Mucosa of descending colon (tissue), 3 donors: ENCODE measurements around the gene GAS5. TPM values are rescaled to one million over a fixed set of nuclear protein-coding genes. Genes with fewer than 3 reads are reported as not detected.

ENCODE experiments used
- ATAC-seq: fragments of 200-7000 bp; cut with Tn5 transposase; one replicate; pipeline ENCODE4 v1.9.1; 2020; ENCODE audit warnings: mild to moderate bottlenecking, moderate library complexity
- DNase-seq, 3 donors: peaks; one replicate each; pipeline ENCODE4 v3.0.0-alpha.2; 2020
- H3K36me3 ChIP-seq: fragments of 200-600 bp; one replicate; pipeline ENCODE4 v1.8.0; 2021; ENCODE audit warnings: low read depth, mild to moderate bottlenecking
- H3K4me1 ChIP-seq: fragments of 200-600 bp; one replicate; pipeline ENCODE4 v1.8.0; 2021; ENCODE audit warnings: low read depth, mild to moderate bottlenecking
- H3K4me3 ChIP-seq: fragments of 200-600 bp; one replicate; pipeline ENCODE4 v1.8.0; 2021; ENCODE audit warnings: mild to moderate bottlenecking
- H3K9me3 ChIP-seq: fragments of 200-600 bp; one replicate; pipeline ENCODE4 v1.8.0; 2021; ENCODE audit warnings: mild to moderate bottlenecking
- CTCF ChIP-seq: fragments of 200-600 bp; IDR thresholded peaks from one replicate; pipeline ENCODE4 v1.8.0; 2022; ENCODE audit warnings: antibody characterized with exemption, mild to moderate bottlenecking
- intact Hi-C, 2 donors: fragments of 100-400 bp; cut with DNase I in 1 of 2; cut with micrococcal nuclease in 1 of 2; formaldehyde crosslinking; loops; one replicate each; pipeline versions ENCODE4 v1.11.0 to v1.11.1; 2022; cut with DNase I, micrococcal nuclease
- total RNA-seq, 3 donors: library from RNA; stranded (reverse); fragmentation: NEBNext Ultra II Directional in 2 of 3; extraction: Animal tissue kit (Norgen Biotek cat#: 25700) in 2 of 3; gene quantifications; one replicate each; pipeline versions ENCODE4 v1.2.1 to v1.2.4, GENCODE V29; 2021 to 2023
- donor health status: DM: no; HTN: no; CAD: no; lungs with moderate emphysema.
- donor health status: DM: no; HTN: no; CAD: no.
- donor health status: DM: no; HTN: yes; CAD: no.

The GAS5 gene
- total RNA-seq, 3 donors from 2014 or later: 207 to 252 (median 224) TPM

GRCh38 chr1:173869021-173869359 lies 1.2 kb upstream of the GAS5 start:
- DNase-seq: no peak
- Histone ChIP-seq H3K4me1 (peaks cover 12% of the 10 kb centered on the region), H3K9me3 (no peaks in the 10 kb centered on the region), H3K4me3 (peak overlapping the region; percentile 56), H3K36me3 (no peaks in the 10 kb centered on the region)
- peak; percentile 3 for ATAC-seq
- TF ChIP-seq CTCF: no peak
- intact Hi-C loops: no loop called here

GRCh38 chr1:173868266-173869020 lies 654 bp upstream of the GAS5 start, which contains the start of gene ZBTB37:
Gene ZBTB37 (plus strand): TSS chr1:173868380. CDS start chr1:173870226, 1,846 bp downstream.
- DNase-seq (peak; percentile 97 to 98 (median 98)), ATAC-seq (peak; percentile 88)
- Histone ChIP-seq H3K9me3 (no peaks in the 10 kb centered on the region), H3K36me3 (no peaks in the 10 kb centered on the region), H3K4me1 (peaks cover 12% of the 10 kb centered on the region), H3K4me3 (peak within 1 kb of the TSS; percentile 56)
- intact Hi-C loops: no loop called here
- TF ChIP-seq CTCF: no peak

GRCh38 chr1:173867141-173867752 lies 542 bp downstream of the GAS5 start:
- peak; percentile 0 for ATAC-seq
- no peak for TF ChIP-seq CTCF
- no peaks in the 10 kb centered on the region for H3K36me3 ChIP-seq
- peaks cover 12% of the 10 kb centered on the region for H3K4me1 ChIP-seq
- H3K9me3 ChIP-seq: no peaks in the 10 kb centered on the region
- H3K4me3 ChIP-seq: peak overlapping the region; percentile 56
- intact Hi-C loops: no loop called here
- DNase-seq: peak in 2 of 3 donors; percentile 49 to 53

- TF ChIP-seq CTCF: no peak
- intact Hi-C loops: no loop called here
- no peaks in the 10 kb centered on the region for H3K36me3 ChIP-seq
- DNase-seq (no peak), ATAC-seq (no peak)
- H3K4me3 ChIP-seq: peak overlapping the region; percentile 56
- H3K4me1 ChIP-seq: peaks cover 12% of the 10 kb centered on the region
- no peaks in the 10 kb centered on the region for H3K9me3 ChIP-seq
These were observed 1.2 kb downstream of the GAS5 start for GRCh38 chr1:173866413-173867115.

GRCh38 chr1:173865468-173866164 lies 2.2 kb downstream of the GAS5 start:
- Histone ChIP-seq H3K4me3 (no peak overlapping the region), H3K4me1 (peaks cover 12% of the 10 kb centered on the region), H3K36me3 (no peaks in the 10 kb centered on the region), H3K9me3 (no peaks in the 10 kb centered on the region)
- intact Hi-C loops: no loop called here
- TF ChIP-seq CTCF: no peak
- ATAC-seq (no peak), DNase-seq (no peak)
